ENCODE results near the gene PPFIBP2.

Gene PPFIBP2

GRCh38 chr11:7595016-7595866 is 81.4 kb downstream of the PPFIBP2 start:
- no peaks in the 10 kb centered on the region for H3K9me3 Mint-ChIP-seq
- H3K4me3 Mint-ChIP-seq, result no peak overlapping the region
- H3K4me1 Mint-ChIP-seq (ENCODE audit: low read depth), result peaks cover 9% of the 10 kb centered on the region
- H3K27ac Mint-ChIP-seq, result no peak overlapping the region
- H3K36me3 Mint-ChIP-seq (ENCODE audit: low read depth), result no peaks in the 10 kb centered on the region
- H3K27me3 Mint-ChIP-seq (ENCODE audit: low read depth), result no peaks in the 10 kb centered on the region

DNA sequence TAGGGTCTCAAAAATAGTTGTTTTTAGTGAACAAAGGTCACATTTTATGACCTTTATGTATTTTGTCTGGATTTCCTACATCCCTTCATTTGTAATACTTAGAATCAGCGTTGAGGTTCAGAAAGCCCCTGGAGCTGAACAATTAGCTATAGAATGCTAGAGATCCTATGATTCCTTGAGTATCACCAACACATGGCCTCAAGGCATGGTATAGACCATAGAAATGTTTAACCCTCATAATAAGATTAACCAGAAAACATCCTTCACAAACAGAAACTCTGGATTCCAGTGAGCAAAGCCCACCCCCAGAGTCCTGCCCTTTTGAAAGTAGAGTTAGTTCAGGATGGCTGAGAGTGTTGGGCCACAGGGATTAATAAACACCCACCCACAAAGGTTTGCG is 82.2 kb downstream of the PPFIBP2 start:
- H3K27ac Mint-ChIP-seq, result no peak overlapping the region
- H3K27me3 Mint-ChIP-seq (ENCODE audit: low read depth), result no peaks in the 10 kb centered on the region
- no peaks in the 10 kb centered on the region for H3K9me3 Mint-ChIP-seq
- H3K4me1 Mint-ChIP-seq (ENCODE audit: low read depth), result peaks cover 9% of the 10 kb centered on the region
- no peaks in the 10 kb centered on the region for H3K36me3 Mint-ChIP-seq (ENCODE audit: low read depth)
- H3K4me3 Mint-ChIP-seq, result no peak overlapping the region

DNA sequence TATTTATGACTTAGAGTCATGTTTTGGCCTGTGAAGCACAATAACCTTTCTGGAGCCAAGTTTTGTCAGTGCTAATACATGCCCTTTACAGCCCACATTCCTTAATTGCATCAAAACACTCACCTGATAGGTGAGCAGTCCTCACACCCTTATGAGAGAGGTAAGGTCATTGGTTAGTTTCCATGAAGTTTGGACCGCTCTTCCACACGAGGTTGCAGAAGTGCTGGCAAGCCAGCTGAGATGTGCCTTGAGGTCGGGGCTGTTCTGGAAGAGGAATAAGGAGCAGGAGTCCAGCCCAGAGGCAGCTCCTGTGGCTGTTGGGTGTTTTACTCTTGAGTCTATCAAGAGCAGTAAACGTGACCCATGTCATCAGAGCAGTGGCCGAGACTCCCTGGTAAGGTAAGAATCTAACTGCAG is 83.2 kb downstream of the PPFIBP2 start:
- Mint-ChIP-seq H3K27me3 (ENCODE audit: low read depth) (no peaks in the 10 kb centered on the region), H3K27ac (no peak overlapping the region), H3K4me3 (no peak overlapping the region), H3K9me3 (no peaks in the 10 kb centered on the region), H3K36me3 (ENCODE audit: low read depth) (no peaks in the 10 kb centered on the region), H3K4me1 (ENCODE audit: low read depth) (peaks cover 7% of the 10 kb centered on the region)

DNA sequence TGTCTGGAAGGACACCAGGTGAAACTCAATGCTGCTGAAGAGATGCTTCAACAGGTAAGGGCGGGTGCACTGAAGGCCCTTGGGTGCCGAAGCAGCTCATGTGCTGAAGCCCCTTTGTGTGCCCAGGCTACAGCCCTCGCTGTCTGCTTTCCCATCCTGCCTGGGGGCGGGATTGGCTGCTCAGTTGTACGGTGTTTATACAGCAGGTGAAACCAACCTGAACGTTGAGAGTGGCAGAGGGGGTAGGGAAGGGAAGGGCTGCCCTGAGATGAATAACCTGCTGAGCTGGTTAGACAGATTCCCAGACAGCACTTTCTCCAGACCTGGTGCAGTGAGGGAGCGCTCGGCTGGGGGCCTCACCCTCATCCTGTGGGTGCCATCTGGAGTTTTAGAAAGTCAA is 83.8 kb downstream of the PPFIBP2 start:
- H3K36me3 Mint-ChIP-seq (ENCODE audit: low read depth), result no peaks in the 10 kb centered on the region

DNA sequence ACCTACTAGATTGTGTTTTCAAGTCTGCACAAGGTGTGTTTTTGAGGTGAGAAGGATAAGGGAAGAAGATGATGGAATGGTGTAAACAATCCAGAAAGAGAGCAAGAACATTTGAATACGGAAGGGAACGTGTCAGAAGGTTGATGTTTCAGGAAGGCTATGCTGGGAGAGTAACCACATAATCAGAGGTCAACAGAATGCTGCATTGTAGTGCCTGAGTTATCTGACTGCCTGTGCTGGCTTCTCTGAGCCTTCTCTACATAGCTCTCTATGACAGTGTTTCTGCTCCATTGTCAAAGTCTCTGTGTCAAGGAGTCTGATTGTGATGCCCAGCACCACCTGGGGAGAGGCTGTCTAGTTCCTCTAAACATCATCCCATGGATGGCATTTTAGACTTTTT is 85.4 kb downstream of the PPFIBP2 start:
- Mint-ChIP-seq H3K27me3 (ENCODE audit: low read depth) (no peaks in the 10 kb centered on the region), H3K27ac (no peak overlapping the region), H3K36me3 (ENCODE audit: low read depth) (no peaks in the 10 kb centered on the region), H3K4me1 (ENCODE audit: low read depth) (no peaks in the 10 kb centered on the region), H3K9me3 (no peaks in the 10 kb centered on the region), H3K4me3 (no peak overlapping the region)

More for the DNA sequence above, 83.8 kb downstream of the PPFIBP2 start:
- Mint-ChIP-seq H3K4me3 (no peak overlapping the region), H3K27me3 (ENCODE audit: low read depth) (no peaks in the 10 kb centered on the region), H3K4me1 (ENCODE audit: low read depth) (peaks cover 4% of the 10 kb centered on the region), H3K27ac (no peak overlapping the region), H3K9me3 (no peaks in the 10 kb centered on the region)

DNA sequence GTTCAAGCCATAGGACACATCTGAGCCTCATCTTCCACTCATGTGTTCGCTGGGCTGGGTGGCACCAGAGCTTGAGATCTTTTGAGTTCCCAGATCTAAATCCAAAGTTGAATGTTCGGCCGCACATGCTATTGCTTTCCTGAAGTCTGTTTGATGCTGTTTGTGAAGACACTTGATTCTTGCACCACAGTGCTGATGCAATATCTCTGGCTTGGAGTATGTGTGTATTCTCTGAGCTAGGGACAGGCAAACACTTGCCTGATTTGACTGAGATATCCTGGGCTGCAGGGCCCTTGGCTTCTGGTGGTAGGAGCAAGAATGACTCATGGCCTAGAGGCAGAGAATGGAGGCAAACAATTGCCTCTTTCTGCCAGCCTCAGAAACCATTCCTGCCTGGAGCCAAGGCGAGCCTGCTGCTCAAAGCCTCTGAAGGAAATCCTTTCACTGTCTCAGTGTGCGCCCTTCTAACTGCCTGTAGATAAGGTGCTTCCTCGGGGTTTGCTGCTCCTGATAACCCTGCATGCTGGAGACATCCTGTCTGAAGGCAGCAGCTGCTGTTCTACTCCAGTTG is 86.5 kb downstream of the PPFIBP2 start:
- no peaks in the 10 kb centered on the region for H3K27me3 Mint-ChIP-seq (ENCODE audit: low read depth)
- no peaks in the 10 kb centered on the region for H3K9me3 Mint-ChIP-seq
- H3K4me3 Mint-ChIP-seq, result no peak overlapping the region
- no peaks in the 10 kb centered on the region for H3K36me3 Mint-ChIP-seq (ENCODE audit: low read depth)
- no peak overlapping the region for H3K27ac Mint-ChIP-seq
- no peaks in the 10 kb centered on the region for H3K4me1 Mint-ChIP-seq (ENCODE audit: low read depth)

- no peaks in the 10 kb centered on the region for H3K27me3 Mint-ChIP-seq (ENCODE audit: low read depth)
- H3K4me1 Mint-ChIP-seq (ENCODE audit: low read depth), result no peaks in the 10 kb centered on the region
- no peak overlapping the region for H3K27ac Mint-ChIP-seq
- H3K36me3 Mint-ChIP-seq (ENCODE audit: low read depth), result no peaks in the 10 kb centered on the region
- no peaks in the 10 kb centered on the region for H3K9me3 Mint-ChIP-seq
- H3K4me3 Mint-ChIP-seq, result no peak overlapping the region
Observed at GRCh38 chr11:7603031-7603781, 89.4 kb downstream of the PPFIBP2 start.

DNA sequence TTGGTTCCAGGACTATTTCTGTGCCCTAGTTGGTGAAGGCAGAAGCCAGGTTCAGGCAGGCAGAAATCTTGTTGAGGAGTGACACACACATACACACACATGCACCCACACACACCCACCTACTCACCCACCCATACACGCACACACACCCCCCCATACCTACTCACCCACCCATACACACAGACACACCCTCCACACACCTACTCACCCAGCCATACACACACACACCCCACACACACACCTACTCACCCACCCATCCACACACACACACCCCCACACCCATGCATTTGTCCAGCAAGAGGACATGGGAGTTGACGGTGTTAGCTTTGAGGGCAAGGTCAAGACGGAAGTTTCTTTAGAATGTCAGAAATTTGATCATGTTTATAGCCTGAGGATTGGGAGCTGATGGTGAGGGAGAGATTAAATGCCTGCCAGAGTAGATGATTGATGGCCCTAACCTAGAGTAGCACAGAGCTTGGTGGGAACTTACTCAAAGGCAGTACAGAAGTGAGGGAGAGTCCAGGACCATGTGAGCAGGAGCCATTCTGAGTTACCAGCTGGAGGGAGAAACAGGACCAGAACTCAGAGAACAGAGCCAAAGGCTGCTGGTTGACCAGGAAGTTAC is 90.6 kb downstream of the PPFIBP2 start:
- no peaks in the 10 kb centered on the region for H3K4me1 Mint-ChIP-seq (ENCODE audit: low read depth)
- no peaks in the 10 kb centered on the region for H3K27me3 Mint-ChIP-seq (ENCODE audit: low read depth)
- no peaks in the 10 kb centered on the region for H3K36me3 Mint-ChIP-seq (ENCODE audit: low read depth)
- H3K9me3 Mint-ChIP-seq, result no peaks in the 10 kb centered on the region
- no peak overlapping the region for H3K27ac Mint-ChIP-seq
- no peak overlapping the region for H3K4me3 Mint-ChIP-seq

- Mint-ChIP-seq H3K4me1 (ENCODE audit: low read depth) (no peaks in the 10 kb centered on the region), H3K36me3 (ENCODE audit: low read depth) (no peaks in the 10 kb centered on the region), H3K27ac (no peak overlapping the region), H3K9me3 (no peaks in the 10 kb centered on the region), H3K27me3 (ENCODE audit: low read depth) (no peaks in the 10 kb centered on the region), H3K4me3 (no peak overlapping the region)
Observed at GRCh38 chr11:7605186-7605943, 91.6 kb downstream of the PPFIBP2 start.

- H3K27me3 Mint-ChIP-seq (ENCODE audit: low read depth), result peaks cover 3% of the 10 kb centered on the region
- H3K36me3 Mint-ChIP-seq (ENCODE audit: low read depth), result no peaks in the 10 kb centered on the region
- H3K9me3 Mint-ChIP-seq, result no peaks in the 10 kb centered on the region
- H3K4me1 Mint-ChIP-seq (ENCODE audit: low read depth), result no peaks in the 10 kb centered on the region
- H3K4me3 Mint-ChIP-seq, result no peak overlapping the region
- H3K27ac Mint-ChIP-seq, result no peak overlapping the region
Observed at GRCh38 chr11:7606496-7606895, 92.7 kb downstream of the PPFIBP2 start.

GRCh38 chr11:7609015-7609414 is 95.2 kb downstream of the PPFIBP2 start:
- Mint-ChIP-seq H3K4me3 (no peak overlapping the region), H3K4me1 (ENCODE audit: low read depth) (no peaks in the 10 kb centered on the region), H3K27ac (no peak overlapping the region), H3K9me3 (no peaks in the 10 kb centered on the region), H3K36me3 (ENCODE audit: low read depth) (no peaks in the 10 kb centered on the region), H3K27me3 (ENCODE audit: low read depth) (peaks cover 10% of the 10 kb centered on the region)

DNA sequence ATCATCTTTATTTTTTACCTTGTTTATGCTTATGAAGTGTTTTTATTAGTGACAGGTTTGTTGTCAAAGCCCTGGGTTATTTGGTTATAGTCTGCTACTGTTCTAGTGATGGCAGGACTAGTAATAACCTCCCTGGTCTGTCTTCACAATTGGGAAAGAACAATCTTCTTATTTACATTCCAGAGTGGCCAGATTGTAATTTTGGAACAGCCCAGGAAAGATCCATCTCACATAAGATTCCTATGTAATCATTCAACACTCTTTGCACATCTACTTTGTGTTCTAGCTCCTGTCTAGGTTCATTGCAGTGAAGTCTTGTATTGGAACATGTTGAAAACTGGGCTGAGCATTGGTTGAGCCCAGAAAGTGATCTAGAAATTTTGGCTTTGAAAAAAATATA is 95.7 kb downstream of the PPFIBP2 start:
- Mint-ChIP-seq H3K4me3 (no peak overlapping the region), H3K27me3 (ENCODE audit: low read depth) (peaks cover 10% of the 10 kb centered on the region), H3K9me3 (no peaks in the 10 kb centered on the region), H3K36me3 (ENCODE audit: low read depth) (no peaks in the 10 kb centered on the region), H3K4me1 (ENCODE audit: low read depth) (no peaks in the 10 kb centered on the region), H3K27ac (no peak overlapping the region)

DNA sequence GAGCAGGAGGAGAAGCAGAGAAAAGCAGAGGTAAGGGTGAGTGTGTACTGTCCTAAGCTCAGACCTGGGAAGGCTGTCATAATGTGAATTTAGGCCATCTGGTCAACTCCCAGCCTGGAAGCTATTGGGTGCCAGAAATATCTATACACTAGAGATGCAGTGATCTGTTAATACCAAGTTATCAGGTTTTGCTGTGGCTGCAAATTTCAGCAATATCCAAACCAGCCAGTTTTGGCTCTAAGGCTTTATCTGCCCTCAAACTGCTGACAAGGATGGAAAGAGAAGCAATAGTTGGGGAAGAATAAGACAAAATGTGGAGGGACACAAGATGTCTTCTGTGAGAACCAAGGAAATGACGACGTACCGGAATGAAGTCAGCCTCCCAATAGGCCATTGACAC is 96.6 kb downstream of the PPFIBP2 start:
- Mint-ChIP-seq H3K4me1 (ENCODE audit: low read depth) (no peaks in the 10 kb centered on the region), H3K27me3 (ENCODE audit: low read depth) (peaks cover 10% of the 10 kb centered on the region), H3K9me3 (no peaks in the 10 kb centered on the region), H3K36me3 (ENCODE audit: low read depth) (no peaks in the 10 kb centered on the region), H3K27ac (no peak overlapping the region), H3K4me3 (no peak overlapping the region)

DNA sequence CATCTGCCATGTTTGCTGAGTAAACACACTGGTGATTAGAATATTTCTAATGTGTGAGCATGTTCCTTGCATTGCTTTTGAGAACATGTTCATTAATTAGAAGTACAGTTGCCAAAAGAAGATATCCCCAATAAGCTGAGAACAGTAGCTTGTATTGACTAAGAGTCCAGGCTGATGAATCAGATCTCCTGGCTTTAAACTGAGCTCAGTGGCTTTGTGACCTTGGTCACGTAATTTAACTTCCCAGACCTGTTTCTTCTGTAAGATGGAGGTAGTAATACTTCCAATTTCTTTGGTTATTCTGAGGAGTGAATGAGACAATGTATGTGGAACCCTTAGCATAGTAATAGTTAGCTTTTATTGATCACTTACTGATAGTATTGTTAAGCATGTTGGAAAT is 97.6 kb downstream of the PPFIBP2 start:
- Mint-ChIP-seq H3K36me3 (ENCODE audit: low read depth) (no peaks in the 10 kb centered on the region), H3K27me3 (ENCODE audit: low read depth) (peaks cover 10% of the 10 kb centered on the region), H3K27ac (no peak overlapping the region), H3K4me3 (no peak overlapping the region), H3K4me1 (ENCODE audit: low read depth) (no peaks in the 10 kb centered on the region), H3K9me3 (no peaks in the 10 kb centered on the region)
